DLD1 (cell line): ENCODE results near the gene XRCC1.
"Not testable (repeated sequence)": the region's sequence is repeated elsewhere in the genome, so short reads cannot be mapped to it uniquely, and the experiment has no call there.

ENCODE experiments used
- in situ Hi-C: cut with HindIII; loops from 2 replicates; pipeline ENCODE4 v1.10.0; 2017; ENCODE audit warnings: low sequenced_read_pairs

XRCC1 gene

GRCh38 chr19:43575156-43575950, at the start of gene XRCC1, which contains the start of gene PINLYP:
Gene XRCC1, minus strand, starts transcription at chr19:43575527. Its CDS starts 69 bp downstream, at chr19:43575458.
Gene PINLYP, plus strand, starts transcription at chr19:43575801. Its CDS starts 1,391 bp downstream, at chr19:43577192.
- in situ Hi-C loops = no loop called here

GRCh38 chr19:43624933-43625332, 49.6 kb upstream of the XRCC1 start:
- in situ Hi-C loops = no loop called here

- in situ Hi-C loops = no loop called here
Measured at GRCh38 chr19:43623889-43624670, 48.8 kb upstream of the XRCC1 start.

- in situ Hi-C loops = no loop called here
Measured at GRCh38 chr19:43622956-43623355, 47.6 kb upstream of the XRCC1 start.

GRCh38 chr19:43622070-43622469, 46.7 kb upstream of the XRCC1 start:
- in situ Hi-C loops = no loop called here

GRCh38 chr19:43620061-43621001, 45.0 kb upstream of the XRCC1 start:
- in situ Hi-C loops = no loop called here

- in situ Hi-C loops = no loop called here
Measured at GRCh38 chr19:43619262-43620060, 44.1 kb upstream of the XRCC1 start, which contains the start of gene ZNF428. Gene ZNF428, minus strand, starts transcription at chr19:43619629. Its CDS starts 5,325 bp downstream, at chr19:43614304.

GRCh38 chr19:43618921-43619261, 43.6 kb upstream of the XRCC1 start:
- in situ Hi-C loops = no loop called here

- in situ Hi-C loops = no loop called here
Measured at GRCh38 chr19:43616954-43617353, 41.6 kb upstream of the XRCC1 start.

- in situ Hi-C loops = no loop called here
Measured at GRCh38 chr19:43616306-43616705, 41.0 kb upstream of the XRCC1 start.

- in situ Hi-C loops = no loop called here
Measured at GRCh38 chr19:43612374-43612773, 37.0 kb upstream of the XRCC1 start.

GRCh38 chr19:43611788-43612187, 36.5 kb upstream of the XRCC1 start, which contains the start of gene SRRM5:
Gene SRRM5, plus strand, starts transcription at chr19:43612088. Its CDS starts 34 bp downstream, at chr19:43612122.
- in situ Hi-C loops = no loop called here

GRCh38 chr19:43610493-43610892, 35.2 kb upstream of the XRCC1 start:
- in situ Hi-C loops = no loop called here

- in situ Hi-C loops = no loop called here
Measured at GRCh38 chr19:43609872-43610271, 34.5 kb upstream of the XRCC1 start.

- in situ Hi-C loops = no loop called here
Measured at GRCh38 chr19:43607238-43608205, 32.2 kb upstream of the XRCC1 start.

GRCh38 chr19:43606569-43607229, 31.4 kb upstream of the XRCC1 start:
- in situ Hi-C loops = no loop called here

GRCh38 chr19:43605875-43606568, 30.7 kb upstream of the XRCC1 start:
- in situ Hi-C loops = no loop called here

GRCh38 chr19:43600326-43600725, 25.0 kb upstream of the XRCC1 start:
- in situ Hi-C loops = not testable (repeated sequence)
